ENCODE results near the gene PSME2. TPM values are rescaled to one million over a fixed set of nuclear protein-coding genes. Genes with fewer than 3 reads are reported as not detected.

The PSME2 gene
- total and polyA plus RNA-seq, 2 of the 13 experiments (the other 11 are each of a cell fraction or from before 2014, with no cell fraction given): 332 to 716 TPM

DNA sequence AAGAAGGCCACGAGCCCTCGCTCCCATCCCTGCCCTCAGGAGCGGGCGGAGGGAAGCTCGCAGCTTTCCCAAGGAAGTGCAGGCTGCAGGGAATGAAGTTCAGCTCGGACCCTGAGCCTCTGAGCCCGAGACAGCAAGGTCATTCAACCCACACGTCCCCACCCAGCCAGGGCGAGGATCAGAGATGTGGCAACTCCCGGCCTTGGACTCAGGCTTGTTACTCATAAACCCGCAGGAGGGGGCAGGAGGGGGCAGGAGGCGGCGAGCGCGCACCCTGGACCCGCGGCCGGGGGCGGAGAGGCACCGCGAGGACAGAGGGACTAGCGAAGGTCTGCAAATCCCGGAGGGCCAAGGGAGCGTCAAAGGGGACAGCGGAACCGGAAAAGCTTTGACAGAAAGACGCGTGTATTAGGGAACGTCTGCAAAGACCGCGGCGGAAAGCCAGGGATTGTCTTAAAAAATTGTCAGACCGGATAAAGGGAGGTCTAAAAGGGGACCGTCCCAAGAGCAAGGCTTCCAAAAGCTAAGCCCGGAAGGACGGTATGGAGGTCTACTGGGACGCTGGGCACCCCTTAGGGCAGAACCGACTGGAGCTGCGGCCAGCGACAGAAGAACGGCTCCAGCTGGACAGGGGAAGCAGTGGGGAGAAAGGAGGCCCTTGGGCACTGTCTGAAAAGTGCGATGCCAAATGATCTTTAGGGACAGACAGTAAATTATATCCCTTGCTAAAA lies 32.4 kb downstream of the PSME2 start (continued):
- TF ChIP-seq MED8 (CRISPR knock-in tag; IDR thresholded peaks at IDR 0.05; ENCODE audit: insufficient replicate concordance): peak; percentile 99
- peak; percentile 16; the same call in 1 of the 2 replicates for TF ChIP-seq SMC3 (IDR thresholded peaks at IDR 0.05; ENCODE audit: low read length)
- TF ChIP-seq, protein P1, sequence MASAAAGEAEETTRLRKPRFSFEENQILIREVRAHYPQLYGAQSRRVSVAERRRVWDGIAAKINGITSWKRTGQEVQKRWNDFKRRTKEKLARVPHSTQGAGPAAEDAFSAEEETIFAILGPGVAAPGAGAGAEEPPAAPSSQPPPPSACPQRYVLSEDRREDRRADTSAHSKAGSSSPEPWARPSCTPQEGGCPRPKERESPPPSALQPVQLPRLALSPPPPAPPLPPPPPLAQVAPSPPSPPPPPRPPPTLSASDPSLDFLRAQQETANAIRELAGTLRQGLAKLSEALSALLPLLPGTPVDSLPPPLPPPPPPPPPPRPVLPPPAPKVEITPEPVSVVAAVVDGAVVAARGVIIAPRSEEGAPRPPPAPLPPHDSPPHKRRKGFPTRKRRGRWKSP (CRISPR knock-in tag; IDR thresholded peaks at IDR 0.05): no peak
- TF ChIP-seq GABPB1 (CRISPR knock-in tag; IDR thresholded peaks at IDR 0.05): peak; percentile 90
- TF ChIP-seq, protein P2, sequence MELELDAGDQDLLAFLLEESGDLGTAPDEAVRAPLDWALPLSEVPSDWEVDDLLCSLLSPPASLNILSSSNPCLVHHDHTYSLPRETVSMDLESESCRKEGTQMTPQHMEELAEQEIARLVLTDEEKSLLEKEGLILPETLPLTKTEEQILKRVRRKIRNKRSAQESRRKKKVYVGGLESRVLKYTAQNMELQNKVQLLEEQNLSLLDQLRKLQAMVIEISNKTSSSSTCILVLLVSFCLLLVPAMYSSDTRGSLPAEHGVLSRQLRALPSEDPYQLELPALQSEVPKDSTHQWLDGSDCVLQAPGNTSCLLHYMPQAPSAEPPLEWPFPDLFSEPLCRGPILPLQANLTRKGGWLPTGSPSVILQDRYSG (CRISPR knock-in tag; IDR thresholded peaks at IDR 0.05): no peak
- TF ChIP-seq, protein P3, sequence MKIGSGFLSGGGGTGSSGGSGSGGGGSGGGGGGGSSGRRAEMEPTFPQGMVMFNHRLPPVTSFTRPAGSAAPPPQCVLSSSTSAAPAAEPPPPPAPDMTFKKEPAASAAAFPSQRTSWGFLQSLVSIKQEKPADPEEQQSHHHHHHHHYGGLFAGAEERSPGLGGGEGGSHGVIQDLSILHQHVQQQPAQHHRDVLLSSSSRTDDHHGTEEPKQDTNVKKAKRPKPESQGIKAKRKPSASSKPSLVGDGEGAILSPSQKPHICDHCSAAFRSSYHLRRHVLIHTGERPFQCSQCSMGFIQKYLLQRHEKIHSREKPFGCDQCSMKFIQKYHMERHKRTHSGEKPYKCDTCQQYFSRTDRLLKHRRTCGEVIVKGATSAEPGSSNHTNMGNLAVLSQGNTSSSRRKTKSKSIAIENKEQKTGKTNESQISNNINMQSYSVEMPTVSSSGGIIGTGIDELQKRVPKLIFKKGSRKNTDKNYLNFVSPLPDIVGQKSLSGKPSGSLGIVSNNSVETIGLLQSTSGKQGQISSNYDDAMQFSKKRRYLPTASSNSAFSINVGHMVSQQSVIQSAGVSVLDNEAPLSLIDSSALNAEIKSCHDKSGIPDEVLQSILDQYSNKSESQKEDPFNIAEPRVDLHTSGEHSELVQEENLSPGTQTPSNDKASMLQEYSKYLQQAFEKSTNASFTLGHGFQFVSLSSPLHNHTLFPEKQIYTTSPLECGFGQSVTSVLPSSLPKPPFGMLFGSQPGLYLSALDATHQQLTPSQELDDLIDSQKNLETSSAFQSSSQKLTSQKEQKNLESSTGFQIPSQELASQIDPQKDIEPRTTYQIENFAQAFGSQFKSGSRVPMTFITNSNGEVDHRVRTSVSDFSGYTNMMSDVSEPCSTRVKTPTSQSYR (CRISPR knock-in tag; IDR thresholded peaks at IDR 0.05; ENCODE audit: borderline replicate concordance): peak; percentile 94; the same call in 1 of the 2 replicates
- TF ChIP-seq ZNF496 (CRISPR knock-in tag; IDR thresholded peaks at IDR 0.05; ENCODE audit: insufficient replicate concordance): no peak
- no peak for TF ChIP-seq ZNF562 (CRISPR knock-in tag; IDR thresholded peaks at IDR 0.05; ENCODE audit: borderline replicate concordance)
- TF ChIP-seq, protein P4, sequence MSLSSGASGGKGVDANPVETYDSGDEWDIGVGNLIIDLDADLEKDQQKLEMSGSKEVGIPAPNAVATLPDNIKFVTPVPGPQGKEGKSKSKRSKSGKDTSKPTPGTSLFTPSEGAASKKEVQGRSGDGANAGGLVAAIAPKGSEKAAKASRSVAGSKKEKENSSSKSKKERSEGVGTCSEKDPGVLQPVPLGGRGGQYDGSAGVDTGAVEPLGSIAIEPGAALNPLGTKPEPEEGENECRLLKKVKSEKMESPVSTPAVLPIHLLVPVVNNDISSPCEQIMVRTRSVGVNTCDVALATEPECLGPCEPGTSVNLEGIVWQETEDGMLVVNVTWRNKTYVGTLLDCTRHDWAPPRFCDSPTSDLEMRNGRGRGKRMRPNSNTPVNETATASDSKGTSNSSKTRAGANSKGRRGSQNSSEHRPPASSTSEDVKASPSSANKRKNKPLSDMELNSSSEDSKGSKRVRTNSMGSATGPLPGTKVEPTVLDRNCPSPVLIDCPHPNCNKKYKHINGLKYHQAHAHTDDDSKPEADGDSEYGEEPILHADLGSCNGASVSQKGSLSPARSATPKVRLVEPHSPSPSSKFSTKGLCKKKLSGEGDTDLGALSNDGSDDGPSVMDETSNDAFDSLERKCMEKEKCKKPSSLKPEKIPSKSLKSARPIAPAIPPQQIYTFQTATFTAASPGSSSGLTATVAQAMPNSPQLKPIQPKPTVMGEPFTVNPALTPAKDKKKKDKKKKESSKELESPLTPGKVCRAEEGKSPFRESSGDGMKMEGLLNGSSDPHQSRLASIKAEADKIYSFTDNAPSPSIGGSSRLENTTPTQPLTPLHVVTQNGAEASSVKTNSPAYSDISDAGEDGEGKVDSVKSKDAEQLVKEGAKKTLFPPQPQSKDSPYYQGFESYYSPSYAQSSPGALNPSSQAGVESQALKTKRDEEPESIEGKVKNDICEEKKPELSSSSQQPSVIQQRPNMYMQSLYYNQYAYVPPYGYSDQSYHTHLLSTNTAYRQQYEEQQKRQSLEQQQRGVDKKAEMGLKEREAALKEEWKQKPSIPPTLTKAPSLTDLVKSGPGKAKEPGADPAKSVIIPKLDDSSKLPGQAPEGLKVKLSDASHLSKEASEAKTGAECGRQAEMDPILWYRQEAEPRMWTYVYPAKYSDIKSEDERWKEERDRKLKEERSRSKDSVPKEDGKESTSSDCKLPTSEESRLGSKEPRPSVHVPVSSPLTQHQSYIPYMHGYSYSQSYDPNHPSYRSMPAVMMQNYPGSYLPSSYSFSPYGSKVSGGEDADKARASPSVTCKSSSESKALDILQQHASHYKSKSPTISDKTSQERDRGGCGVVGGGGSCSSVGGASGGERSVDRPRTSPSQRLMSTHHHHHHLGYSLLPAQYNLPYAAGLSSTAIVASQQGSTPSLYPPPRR (CRISPR knock-in tag; IDR thresholded peaks at IDR 0.05; ENCODE audit: borderline replicate concordance): peak; percentile 99
- TF ChIP-seq ZNF780A (CRISPR knock-in tag; IDR thresholded peaks at IDR 0.05): no peak
- TF ChIP-seq, protein P5, sequence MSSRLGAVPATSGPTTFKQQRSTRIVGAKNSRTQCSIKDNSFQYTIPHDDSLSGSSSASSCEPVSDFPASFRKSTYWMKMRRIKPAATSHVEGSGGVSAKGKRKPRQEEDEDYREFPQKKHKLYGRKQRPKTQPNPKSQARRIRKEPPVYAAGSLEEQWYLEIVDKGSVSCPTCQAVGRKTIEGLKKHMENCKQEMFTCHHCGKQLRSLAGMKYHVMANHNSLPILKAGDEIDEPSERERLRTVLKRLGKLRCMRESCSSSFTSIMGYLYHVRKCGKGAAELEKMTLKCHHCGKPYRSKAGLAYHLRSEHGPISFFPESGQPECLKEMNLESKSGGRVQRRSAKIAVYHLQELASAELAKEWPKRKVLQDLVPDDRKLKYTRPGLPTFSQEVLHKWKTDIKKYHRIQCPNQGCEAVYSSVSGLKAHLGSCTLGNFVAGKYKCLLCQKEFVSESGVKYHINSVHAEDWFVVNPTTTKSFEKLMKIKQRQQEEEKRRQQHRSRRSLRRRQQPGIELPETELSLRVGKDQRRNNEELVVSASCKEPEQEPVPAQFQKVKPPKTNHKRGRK (CRISPR knock-in tag; IDR thresholded peaks at IDR 0.05): no peak
- peak; percentile 98; the same call in 1 of the 2 replicates for TF ChIP-seq NR1H2 (CRISPR knock-in tag; IDR thresholded peaks at IDR 0.05; ENCODE audit: borderline replicate concordance, low read depth)
